Dendritic cell treated with granulocyte-macrophage colony-stimulating factor and Interleukin-4, amounts not matched to agents 40 ng/mL and 50 ng/mL, for 4 days (primary cell): ENCODE results near the gene NOL9.

Experiments
- H3K27ac Mint-ChIP-seq: one replicate; pipeline ENCODE4 v1.8.0; 2022; ENCODE audit warnings: mild to moderate bottlenecking, mixed read lengths
- H3K27me3 Mint-ChIP-seq: one replicate; pipeline ENCODE4 v1.8.0; 2022; ENCODE audit warnings: mild to moderate bottlenecking, mixed read lengths
- H3K36me3 Mint-ChIP-seq: one replicate; pipeline ENCODE4 v1.8.0; 2022; ENCODE audit warnings: low read depth, mixed read lengths
- H3K4me1 Mint-ChIP-seq: one replicate; pipeline ENCODE4 v1.8.0; 2022; ENCODE audit warnings: low read depth, mixed read lengths
- H3K4me3 Mint-ChIP-seq: one replicate; pipeline ENCODE4 v1.8.0; 2022; ENCODE audit warnings: mild to moderate bottlenecking, moderate library complexity, mixed read lengths
- H3K9me3 Mint-ChIP-seq: one replicate; pipeline ENCODE4 v1.8.0; 2022; ENCODE audit warnings: mixed read lengths
- intact Hi-C: fragments of 100-400 bp; cut with micrococcal nuclease; formaldehyde crosslinking; loops from one replicate; pipeline ENCODE4 v1.15.0; 2022

Gene NOL9

DNA sequence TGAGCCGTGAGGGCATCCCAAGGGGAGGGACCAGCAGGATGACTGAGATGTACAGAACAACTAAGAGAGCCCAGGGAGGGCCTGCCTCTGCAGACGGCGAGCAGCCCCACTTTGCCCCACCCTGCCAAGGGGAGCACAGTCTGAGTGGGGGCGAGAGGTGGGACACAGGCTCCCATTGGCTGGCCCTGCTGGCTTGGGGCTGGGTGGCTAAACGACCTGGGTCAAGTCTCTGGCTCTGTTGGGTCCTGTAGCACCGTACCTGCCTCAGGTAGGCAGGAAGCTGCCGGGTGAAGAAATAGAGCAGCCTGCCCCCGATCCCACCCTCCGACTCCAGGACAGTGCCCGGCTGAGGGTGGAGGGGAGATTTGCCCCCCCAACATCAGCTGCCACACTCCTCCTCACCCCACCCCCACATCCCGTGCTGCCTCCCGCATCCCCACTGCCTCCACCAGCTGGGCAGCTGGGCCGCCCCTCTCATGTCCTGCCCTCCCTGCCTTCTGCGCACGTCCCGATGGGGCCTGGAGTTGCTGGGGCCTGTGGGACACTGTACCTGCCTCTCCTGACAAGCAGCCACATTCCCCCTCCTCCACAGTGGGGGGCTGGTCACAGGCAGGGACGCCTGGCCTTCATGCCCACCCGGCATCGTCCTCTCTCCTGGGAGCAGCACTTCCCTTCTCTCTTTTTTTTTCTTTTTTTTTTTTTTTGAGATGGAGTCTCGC is 50.3 kb downstream of the NOL9 start:
- peaks cover 73% of the 10 kb centered on the region for H3K4me1 Mint-ChIP-seq

DNA sequence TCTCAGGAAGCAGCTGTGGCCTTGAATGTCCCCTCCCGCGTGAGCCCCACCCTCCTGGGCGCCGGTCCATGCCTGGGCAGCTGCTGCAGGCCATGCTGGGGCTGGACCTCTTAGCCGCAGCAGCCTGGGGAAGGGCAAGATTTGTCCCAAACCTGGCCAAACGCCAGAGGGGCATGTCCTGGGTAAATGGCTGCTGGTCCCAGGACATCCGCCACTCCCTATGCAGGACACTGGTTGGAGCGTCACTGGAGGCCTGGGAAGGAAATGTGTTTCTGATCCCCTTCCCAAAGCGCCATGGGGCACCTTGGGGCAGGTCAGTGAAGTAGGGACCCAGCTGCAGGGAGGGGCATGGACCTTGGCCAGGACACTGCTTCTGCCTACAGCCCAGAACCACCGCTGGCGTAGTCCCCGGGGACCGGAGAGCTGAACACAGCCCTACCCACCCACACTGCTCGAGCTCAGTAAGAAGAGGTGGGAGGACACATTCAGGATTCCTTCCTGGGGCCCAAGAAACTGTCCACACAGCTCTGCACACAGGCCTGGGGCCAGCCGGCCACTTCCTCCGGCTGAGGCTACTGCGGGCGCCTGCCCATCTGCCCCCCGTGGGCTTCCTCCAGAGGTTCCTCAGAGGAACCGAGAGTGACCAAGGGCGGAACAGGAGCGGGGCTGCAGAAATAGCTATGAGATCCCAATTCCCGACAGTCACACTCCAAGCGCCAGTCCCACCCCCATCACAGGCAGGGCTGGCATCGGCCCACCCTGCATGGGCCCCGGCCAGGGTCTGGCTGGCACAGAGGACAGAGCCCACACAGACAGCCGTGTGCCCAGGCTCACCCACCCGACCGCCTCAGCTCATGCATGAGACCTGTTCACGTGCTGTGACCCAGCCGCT is 52.1 kb downstream of the NOL9 start:
- peaks cover 59% of the 10 kb centered on the region for H3K27me3 Mint-ChIP-seq
- H3K27ac Mint-ChIP-seq = peak overlapping the region; percentile 59

More for the DNA sequence above, 50.3 kb downstream of the NOL9 start:
- Mint-ChIP-seq H3K27me3 (peaks cover 46% of the 10 kb centered on the region), H3K4me3 (no peak overlapping the region), H3K27ac (peak overlapping the region; percentile 2), H3K36me3 (no peaks in the 10 kb centered on the region), H3K9me3 (no peaks in the 10 kb centered on the region)
- intact Hi-C loops = no loop called here

DNA sequence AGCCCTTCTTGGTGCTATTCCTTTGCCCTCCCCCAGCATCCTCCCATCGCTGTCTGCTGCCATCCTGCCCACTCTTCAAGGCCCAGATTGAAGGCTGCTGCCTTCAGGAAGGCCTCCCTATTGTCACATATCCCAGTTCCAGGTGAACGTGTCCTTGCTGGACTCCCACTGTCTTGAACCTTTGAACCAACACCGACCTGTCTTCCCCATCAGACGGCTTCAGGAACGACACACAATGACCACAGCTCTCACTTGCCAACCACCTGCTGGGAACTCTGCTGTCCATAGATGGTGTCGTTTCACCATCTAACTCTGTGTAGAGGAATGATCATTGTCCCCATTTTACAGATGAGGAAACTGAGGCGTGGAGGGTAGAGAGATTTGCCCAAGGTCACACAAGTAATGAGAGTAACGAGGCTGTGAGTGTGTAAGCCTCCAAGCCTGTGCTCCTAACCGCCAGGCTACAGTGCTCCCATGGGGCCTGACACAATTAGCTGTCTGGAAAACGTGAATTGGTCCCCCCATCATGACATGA is 53.0 kb downstream of the NOL9 start:
- H3K9me3 Mint-ChIP-seq = no peaks in the 10 kb centered on the region
- no peaks in the 10 kb centered on the region for H3K36me3 Mint-ChIP-seq
- peaks cover 65% of the 10 kb centered on the region for H3K4me1 Mint-ChIP-seq
- H3K4me3 Mint-ChIP-seq = no peak overlapping the region
- intact Hi-C loops = no loop called here
- peak overlapping the region; percentile 59 for H3K27ac Mint-ChIP-seq
- peaks cover 65% of the 10 kb centered on the region for H3K27me3 Mint-ChIP-seq

More for the DNA sequence above, 52.1 kb downstream of the NOL9 start:
- peak overlapping the region; percentile 7 for H3K4me3 Mint-ChIP-seq
- H3K4me1 Mint-ChIP-seq = peaks cover 71% of the 10 kb centered on the region
- no peaks in the 10 kb centered on the region for H3K36me3 Mint-ChIP-seq
- H3K9me3 Mint-ChIP-seq = no peaks in the 10 kb centered on the region
- intact Hi-C loops = no loop called here

DNA sequence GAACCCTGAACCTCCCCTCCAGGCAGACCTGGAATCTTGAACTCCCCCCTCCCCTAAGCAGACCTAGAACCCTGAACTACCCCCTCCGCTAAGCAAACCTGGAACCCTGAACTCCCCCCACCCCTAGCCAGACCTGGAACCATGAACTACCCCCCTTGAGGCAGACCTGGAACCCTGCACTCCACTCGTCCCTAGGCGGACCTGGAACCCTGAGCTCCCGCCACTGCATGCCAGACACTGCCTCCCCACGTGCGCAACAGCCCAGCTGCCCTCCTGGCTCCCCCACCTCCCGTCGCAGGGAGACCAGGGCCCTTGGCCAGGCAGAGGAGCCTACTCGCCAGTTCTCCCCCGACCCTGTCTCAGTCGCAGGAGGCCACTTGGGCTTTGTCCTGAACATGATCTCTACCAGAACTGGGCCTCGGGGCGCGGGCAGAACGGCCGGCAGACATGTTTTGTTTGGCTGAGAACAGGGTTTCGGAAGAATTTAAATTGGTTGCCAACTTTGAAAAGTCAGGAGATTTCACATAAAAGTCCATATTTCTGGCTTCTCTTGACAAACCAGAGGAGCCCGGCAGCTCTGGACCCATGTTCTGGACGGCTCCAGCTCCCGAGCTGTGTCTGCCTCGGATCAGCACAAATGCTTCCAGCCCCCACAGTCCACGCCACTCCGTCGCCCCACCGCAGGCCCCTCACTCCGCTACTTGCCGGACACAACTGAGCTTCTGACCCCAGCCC is 53.6 kb downstream of the NOL9 start:
- Mint-ChIP-seq H3K4me3 (no peak overlapping the region), H3K27me3 (peaks cover 69% of the 10 kb centered on the region), H3K36me3 (no peaks in the 10 kb centered on the region), H3K27ac (peak overlapping the region; percentile 59), H3K4me1 (peaks cover 69% of the 10 kb centered on the region), H3K9me3 (no peaks in the 10 kb centered on the region)
- intact Hi-C loops = no loop called here

GRCh38 chr1:6499296-6499695 is 55.0 kb downstream of the NOL9 start:
- H3K36me3 Mint-ChIP-seq = no peaks in the 10 kb centered on the region
- peak overlapping the region; percentile 65 for H3K27ac Mint-ChIP-seq
- intact Hi-C loops = no loop called here
- H3K9me3 Mint-ChIP-seq = no peaks in the 10 kb centered on the region
- peaks cover 69% of the 10 kb centered on the region for H3K27me3 Mint-ChIP-seq
- H3K4me3 Mint-ChIP-seq = no peak overlapping the region
- peaks cover 59% of the 10 kb centered on the region for H3K4me1 Mint-ChIP-seq

DNA sequence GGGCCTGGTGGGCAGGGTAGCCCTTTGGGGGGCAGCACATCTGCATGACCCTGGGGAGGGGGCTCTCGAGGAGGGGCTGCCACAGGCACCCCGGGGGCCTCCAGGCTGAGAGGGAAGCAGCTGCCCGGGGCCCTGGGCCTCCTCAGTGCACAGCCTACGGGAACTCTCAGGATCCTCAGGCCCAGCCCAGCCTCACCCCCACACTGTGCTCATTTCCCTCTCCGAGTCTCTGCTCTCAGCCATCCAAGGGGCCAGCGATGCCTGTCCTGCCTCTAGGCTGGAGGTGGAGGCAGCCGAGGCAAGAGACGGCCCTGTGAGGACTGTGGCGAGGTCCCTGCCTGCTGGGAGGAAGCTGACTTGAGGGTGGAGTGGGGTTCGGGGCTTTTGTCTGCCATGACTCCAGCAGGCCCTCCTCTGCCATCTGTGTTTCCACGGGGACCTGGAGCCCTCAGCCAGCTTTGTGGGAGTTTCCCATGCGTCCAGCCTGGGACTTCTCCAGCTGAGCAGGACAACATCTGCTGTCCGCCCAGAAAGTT is 55.7 kb downstream of the NOL9 start:
- Mint-ChIP-seq H3K27ac (peak overlapping the region; percentile 65), H3K4me1 (peaks cover 52% of the 10 kb centered on the region)

GRCh38 chr1:6497867-6498575 is 56.3 kb downstream of the NOL9 start:
- no peaks in the 10 kb centered on the region for H3K36me3 Mint-ChIP-seq
- peaks cover 55% of the 10 kb centered on the region for H3K4me1 Mint-ChIP-seq
- H3K27ac Mint-ChIP-seq = peak overlapping the region; percentile 65
- intact Hi-C loops = no loop called here
- H3K9me3 Mint-ChIP-seq = no peaks in the 10 kb centered on the region
- H3K4me3 Mint-ChIP-seq = peak overlapping the region; percentile 57
- H3K27me3 Mint-ChIP-seq = peaks cover 70% of the 10 kb centered on the region

More for the DNA sequence above, 55.7 kb downstream of the NOL9 start:
- H3K36me3 Mint-ChIP-seq = no peaks in the 10 kb centered on the region
- no peak overlapping the region for H3K4me3 Mint-ChIP-seq
- peaks cover 67% of the 10 kb centered on the region for H3K27me3 Mint-ChIP-seq
- intact Hi-C loops = no loop called here
- no peaks in the 10 kb centered on the region for H3K9me3 Mint-ChIP-seq

DNA sequence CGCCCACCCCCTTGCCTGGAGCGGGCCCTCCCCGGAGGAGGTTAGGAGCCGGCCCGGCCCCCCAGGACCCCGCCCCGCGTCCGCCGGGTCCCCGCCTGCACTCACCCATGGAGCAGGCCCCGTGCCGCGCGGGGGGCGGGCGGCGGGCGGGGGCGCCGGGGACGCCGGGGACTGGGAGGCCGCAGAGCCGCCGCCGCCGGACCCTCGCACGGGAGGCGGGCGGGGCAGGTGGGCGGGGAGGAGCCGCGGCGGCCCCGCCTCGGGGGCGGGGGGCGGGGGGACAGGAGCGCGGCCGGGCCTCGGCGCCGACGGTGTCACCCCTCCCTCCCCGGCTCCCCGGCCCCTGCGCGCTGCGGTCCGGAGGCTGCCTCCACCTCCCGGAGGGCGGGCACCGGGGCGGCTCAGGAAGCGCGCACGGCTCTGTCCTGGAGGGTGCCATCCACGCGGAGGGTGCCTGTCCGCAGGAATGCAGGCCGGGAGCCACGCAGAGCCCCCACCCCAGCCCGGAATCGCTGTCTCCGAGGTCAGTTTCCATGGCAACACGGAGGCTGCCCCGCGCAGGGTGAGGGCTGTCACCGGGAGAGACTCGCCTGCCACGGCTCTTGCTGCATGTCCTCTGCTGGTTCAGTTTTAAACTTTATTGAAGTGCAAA is 57.0 kb downstream of the NOL9 start:
- Mint-ChIP-seq H3K27me3 (peaks cover 76% of the 10 kb centered on the region), H3K9me3 (no peaks in the 10 kb centered on the region), H3K4me3 (peak overlapping the region; percentile 57), H3K4me1 (peaks cover 53% of the 10 kb centered on the region), H3K27ac (no peak overlapping the region), H3K36me3 (no peaks in the 10 kb centered on the region)
- intact Hi-C loops = no loop called here

GRCh38 chr1:6496890-6497214 is 57.5 kb downstream of the NOL9 start:
- H3K36me3 Mint-ChIP-seq = no peaks in the 10 kb centered on the region
- H3K27me3 Mint-ChIP-seq = peaks cover 79% of the 10 kb centered on the region
- peak overlapping the region; percentile 53 for H3K4me3 Mint-ChIP-seq
- H3K9me3 Mint-ChIP-seq = no peaks in the 10 kb centered on the region
- no peak overlapping the region for H3K27ac Mint-ChIP-seq
- intact Hi-C loops = no loop called here
- H3K4me1 Mint-ChIP-seq = peaks cover 53% of the 10 kb centered on the region

- intact Hi-C loops = no loop called here
- Mint-ChIP-seq H3K4me1 (peaks cover 53% of the 10 kb centered on the region), H3K9me3 (no peaks in the 10 kb centered on the region), H3K36me3 (no peaks in the 10 kb centered on the region), H3K4me3 (peak overlapping the region; percentile 53), H3K27ac (no peak overlapping the region), H3K27me3 (peaks cover 81% of the 10 kb centered on the region)
Measured at GRCh38 chr1:6496365-6496721, 58.0 kb downstream of the NOL9 start.

- Mint-ChIP-seq H3K27me3 (peaks cover 83% of the 10 kb centered on the region), H3K4me3 (no peak overlapping the region), H3K36me3 (no peaks in the 10 kb centered on the region), H3K9me3 (no peaks in the 10 kb centered on the region), H3K27ac (no peak overlapping the region), H3K4me1 (peaks cover 52% of the 10 kb centered on the region)
- intact Hi-C loops = no loop called here
Measured at GRCh38 chr1:6495540-6496364, 58.6 kb downstream of the NOL9 start.

GRCh38 chr1:6495041-6495441 is 59.3 kb downstream of the NOL9 start:
- H3K36me3 Mint-ChIP-seq = no peaks in the 10 kb centered on the region
- H3K27ac Mint-ChIP-seq = no peak overlapping the region
- H3K9me3 Mint-ChIP-seq = no peaks in the 10 kb centered on the region
- peaks cover 54% of the 10 kb centered on the region for H3K4me1 Mint-ChIP-seq
- H3K27me3 Mint-ChIP-seq = peaks cover 84% of the 10 kb centered on the region
- intact Hi-C loops = no loop called here
- no peak overlapping the region for H3K4me3 Mint-ChIP-seq
